ENCODE data around the gene GUCY1A2.

GUCY1A2 gene

DNA sequence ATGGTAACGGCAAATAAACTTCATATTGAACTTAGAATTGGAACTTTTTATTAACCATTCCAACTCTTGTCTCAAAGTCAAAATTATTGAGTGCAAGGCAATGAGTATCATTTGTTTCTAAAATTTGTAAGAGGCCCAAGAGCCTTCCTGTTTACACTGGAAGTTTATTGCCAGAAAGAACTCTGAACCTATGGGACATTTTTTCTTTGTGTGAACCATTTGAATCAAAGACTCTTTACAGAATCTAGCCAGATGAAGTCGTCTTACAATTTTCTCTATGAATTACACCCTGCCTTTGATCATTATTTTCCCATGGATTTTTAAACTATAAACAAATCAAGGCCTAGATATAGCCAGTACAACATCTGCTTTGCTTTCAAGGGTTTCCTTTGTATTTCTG is 2.3 kb upstream of the GUCY1A2 start:
- H3K27me3 ChIP-seq (replicated peaks): peaks cover 5% of the 10 kb centered on the region

DNA sequence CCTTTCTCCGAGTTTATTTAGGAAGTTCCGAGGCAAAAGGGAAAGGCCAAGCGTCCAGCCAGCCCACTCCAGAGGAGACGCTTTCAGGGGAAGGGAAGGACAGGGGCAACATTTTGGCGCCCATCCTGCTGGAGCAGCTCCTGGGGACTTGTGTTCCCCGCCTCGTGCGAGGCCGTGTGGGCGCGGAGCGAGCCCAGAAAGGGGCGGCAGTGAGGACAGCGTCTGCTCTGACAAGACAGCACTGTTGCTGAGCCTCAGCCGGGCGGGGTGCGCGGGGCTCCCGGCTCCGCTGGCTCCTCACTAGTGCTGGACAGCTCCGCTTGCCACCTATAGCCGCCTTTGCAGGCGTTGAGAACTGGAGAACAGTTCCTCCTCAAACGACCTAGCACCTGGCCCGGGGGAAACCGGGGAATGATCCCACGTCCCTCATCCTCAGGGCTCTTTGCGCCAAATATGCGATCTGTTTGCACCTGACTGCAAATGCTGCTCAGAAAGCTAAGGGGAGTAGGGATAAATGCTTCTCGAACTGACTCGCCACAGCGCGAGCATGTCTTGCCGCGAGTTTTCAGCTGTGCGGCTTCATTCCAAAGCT is 722 bp upstream of the GUCY1A2 start:
- Histone ChIP-seq H3K27me3 (replicated peaks) (peaks cover 5% of the 10 kb centered on the region), H3K4me3 (ENCODE audit: low read depth, low read length) (peak overlapping the region; percentile 50)
- DNase-seq: peak; percentile 77

More for the DNA sequence above, 2.3 kb upstream of the GUCY1A2 start:
- H3K27ac ChIP-seq: no peak overlapping the region
- no peak overlapping the region for H3K4me3 ChIP-seq (ENCODE audit: low read depth, low read length)
- H3K36me3 ChIP-seq (replicated peaks): no peaks in the 10 kb centered on the region
- DNase-seq: no peak
- TF ChIP-seq, protein P1, sequence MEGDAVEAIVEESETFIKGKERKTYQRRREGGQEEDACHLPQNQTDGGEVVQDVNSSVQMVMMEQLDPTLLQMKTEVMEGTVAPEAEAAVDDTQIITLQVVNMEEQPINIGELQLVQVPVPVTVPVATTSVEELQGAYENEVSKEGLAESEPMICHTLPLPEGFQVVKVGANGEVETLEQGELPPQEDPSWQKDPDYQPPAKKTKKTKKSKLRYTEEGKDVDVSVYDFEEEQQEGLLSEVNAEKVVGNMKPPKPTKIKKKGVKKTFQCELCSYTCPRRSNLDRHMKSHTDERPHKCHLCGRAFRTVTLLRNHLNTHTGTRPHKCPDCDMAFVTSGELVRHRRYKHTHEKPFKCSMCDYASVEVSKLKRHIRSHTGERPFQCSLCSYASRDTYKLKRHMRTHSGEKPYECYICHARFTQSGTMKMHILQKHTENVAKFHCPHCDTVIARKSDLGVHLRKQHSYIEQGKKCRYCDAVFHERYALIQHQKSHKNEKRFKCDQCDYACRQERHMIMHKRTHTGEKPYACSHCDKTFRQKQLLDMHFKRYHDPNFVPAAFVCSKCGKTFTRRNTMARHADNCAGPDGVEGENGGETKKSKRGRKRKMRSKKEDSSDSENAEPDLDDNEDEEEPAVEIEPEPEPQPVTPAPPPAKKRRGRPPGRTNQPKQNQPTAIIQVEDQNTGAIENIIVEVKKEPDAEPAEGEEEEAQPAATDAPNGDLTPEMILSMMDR (IDR thresholded peaks at IDR 0.05; ENCODE audit: low read depth, low read length, missing control alignments): no peak
- in situ Hi-C loops (cut with HindIII; ENCODE audit: low pct_ligation_motif_present, low sequenced_read_pairs): no loop called here

DNA sequence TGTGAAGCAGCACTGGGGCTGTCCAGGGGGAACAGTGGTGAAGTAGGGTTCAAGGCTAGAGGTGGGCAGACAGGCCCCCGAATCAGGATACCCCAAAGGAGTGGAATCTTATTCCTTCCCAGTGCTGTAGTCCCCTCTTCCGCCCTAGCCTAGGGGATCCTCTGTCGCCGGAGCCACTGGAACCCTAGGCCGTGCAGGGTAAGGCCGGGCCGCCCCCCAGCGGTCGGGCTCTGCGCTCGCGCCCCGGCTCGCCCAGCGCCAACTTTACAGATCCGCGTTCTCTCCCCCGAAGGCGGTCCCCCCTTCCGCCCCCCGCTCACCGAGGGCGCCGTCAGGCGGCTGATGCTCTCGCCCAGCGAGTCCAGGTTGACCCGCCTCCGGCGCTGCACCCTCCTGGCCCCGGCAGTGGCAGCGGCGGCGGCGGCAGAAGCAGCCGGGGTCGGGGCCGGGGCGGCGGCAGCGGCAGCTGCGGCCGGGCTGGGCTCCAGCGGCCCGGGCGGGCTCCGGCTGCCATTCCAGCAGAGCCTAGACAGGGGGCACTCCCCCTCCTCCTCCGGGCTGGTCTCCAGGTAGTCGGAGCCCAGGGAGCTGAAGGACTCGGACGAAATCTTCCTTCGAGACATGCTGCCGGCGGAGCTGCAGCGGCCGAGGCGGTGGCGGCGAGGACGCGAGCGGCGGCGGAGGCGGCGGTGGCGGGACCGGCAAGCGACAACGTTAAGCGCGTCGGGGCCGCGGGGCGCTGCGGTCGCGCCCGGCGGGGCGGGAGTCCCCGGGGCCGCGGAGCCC is 650 bp downstream of the GUCY1A2 start:
- in situ Hi-C loops (cut with HindIII; ENCODE audit: low pct_ligation_motif_present, low sequenced_read_pairs): no loop called here
- H3K4me3 ChIP-seq (ENCODE audit: low read depth, low read length): peak overlapping the region; percentile 52
- no peak for DNase-seq
- no peak overlapping the region for H3K27ac ChIP-seq
- H3K36me3 ChIP-seq (replicated peaks): no peaks in the 10 kb centered on the region
- H3K27me3 ChIP-seq (replicated peaks): peaks cover 5% of the 10 kb centered on the region
- TF ChIP-seq, protein P1 (IDR thresholded peaks at IDR 0.05; ENCODE audit: low read depth, low read length, missing control alignments): peak; percentile 52

More for the DNA sequence above, 722 bp upstream of the GUCY1A2 start:
- no peak overlapping the region for H3K27ac ChIP-seq
- H3K36me3 ChIP-seq (replicated peaks): no peaks in the 10 kb centered on the region
- in situ Hi-C loops (cut with HindIII; ENCODE audit: low pct_ligation_motif_present, low sequenced_read_pairs): no loop called here
- TF ChIP-seq, protein P1 (IDR thresholded peaks at IDR 0.05; ENCODE audit: low read depth, low read length, missing control alignments): no peak

- Histone ChIP-seq H3K27ac (no peak overlapping the region), H3K4me3 (ENCODE audit: low read depth, low read length) (peak overlapping the region; percentile 52), H3K36me3 (replicated peaks) (no peaks in the 10 kb centered on the region), H3K27me3 (replicated peaks) (peaks cover 5% of the 10 kb centered on the region)
- TF ChIP-seq, protein P1 (IDR thresholded peaks at IDR 0.05; ENCODE audit: low read depth, low read length, missing control alignments): no peak
- in situ Hi-C loops (cut with HindIII; ENCODE audit: low pct_ligation_motif_present, low sequenced_read_pairs): no loop called here
- DNase-seq: no peak
Measured at GRCh38 chr11:107017104-107017432, 1.2 kb downstream of the GUCY1A2 start.

GRCh38 chr11:107014871-107015270 is 3.4 kb downstream of the GUCY1A2 start:
- Histone ChIP-seq H3K4me3 (ENCODE audit: low read depth, low read length) (no peak overlapping the region), H3K27ac (no peak overlapping the region), H3K27me3 (replicated peaks) (peaks cover 3% of the 10 kb centered on the region), H3K36me3 (replicated peaks) (no peaks in the 10 kb centered on the region)
- in situ Hi-C loops (cut with HindIII; ENCODE audit: low pct_ligation_motif_present, low sequenced_read_pairs): no loop called here
- no peak for DNase-seq
- TF ChIP-seq, protein P1 (IDR thresholded peaks at IDR 0.05; ENCODE audit: low read depth, low read length, missing control alignments): no peak
